Measurements from ENCODE around the gene ALOX12. TPM values are rescaled to one million over a fixed set of nuclear protein-coding genes. Genes with fewer than 3 reads are reported as not detected.
"Not testable (repeated sequence)": the region's sequence is repeated elsewhere in the genome, so short reads cannot be mapped to it uniquely, and the experiment has no call there.

ALOX12 gene
- polyA plus RNA-seq, 1 of the 3 experiments (the other 2 are of a cell fraction), result not detected

- DNase-seq, result no peak
- Histone ChIP-seq H3K4me2 (peak overlapping the region; percentile 71), H2AFZ (ENCODE audit: low read depth) (no peak overlapping the region; the same call in 1 of the 2 replicates), H3K27ac (ENCODE audit: low read depth in 2 of 2, low read length in 1 of 2) (no peak overlapping the region), H4K20me1 (ENCODE audit: insufficient read depth) (no peaks in the 10 kb centered on the region), H3K36me3 (replicated peaks in 1 of 2; ENCODE audit: control insufficient read depth in 1 of 2, insufficient read depth in 2 of 2, low read length in 1 of 2) (no peaks in the 10 kb centered on the region), H3K9ac (no peak overlapping the region), H3K4me3 (ENCODE audit: low read depth in 2 of 2, low read length in 1 of 2) (peak overlapping the region in 1 of 2 experiments; percentile 14; a peak in 1 of 4 replicates), H3K4me1 (ENCODE audit: control insufficient read depth in 1 of 2, insufficient read depth in 2 of 2, low read depth in 1 of 2, low read length in 1 of 2) (peaks cover 0 to 22% of the 10 kb centered on the region in 2 experiments; a peak in 1 of 4 replicates), H3F3A (replicated peaks; ENCODE audit: insufficient read depth) (peaks cover 4% of the 10 kb centered on the region), H3K9me2 (no peaks in the 10 kb centered on the region), H3K27me3 (ENCODE audit: insufficient read depth) (peaks cover 31% of the 10 kb centered on the region; the same call in 1 of the 2 replicates), H3K9me3 (no peaks in the 10 kb centered on the region), H3K79me2 (ENCODE audit: insufficient read depth) (no peaks in the 10 kb centered on the region)
- POLR2A ChIA-PET, result interaction anchor here (1.0 to 1.4 kb wide), 2 partner anchors 10 to 179 kb away, joined by 3 to 7 read pairs; partner anchors contain the start of gene SLC16A13
- CTCF ChIA-PET, result interaction anchor here (0.6 to 20.1 kb wide), 63 partner anchors 8 to 541 kb away, joined by 3 to 502 read pairs (median 5); partner anchors contain the start of genes ASGR1, ASGR2, BCL6B and CLEC10A
- TF ChIP-seq TCF12 (IDR thresholded peaks at IDR 0.05) (no peak), CHD2 (IDR thresholded peaks at IDR 0.05; ENCODE audit: low read length, partially characterized antibody) (peak; percentile 6)
- WGBS (ENCODE audit: low lambda C conversion rate), result 25% methylated on average over 15 of the region's 15 CpGs
Measured at GRCh38 chr17:7046127-7046724, 50.4 kb downstream of the ALOX12 start.

DNA sequence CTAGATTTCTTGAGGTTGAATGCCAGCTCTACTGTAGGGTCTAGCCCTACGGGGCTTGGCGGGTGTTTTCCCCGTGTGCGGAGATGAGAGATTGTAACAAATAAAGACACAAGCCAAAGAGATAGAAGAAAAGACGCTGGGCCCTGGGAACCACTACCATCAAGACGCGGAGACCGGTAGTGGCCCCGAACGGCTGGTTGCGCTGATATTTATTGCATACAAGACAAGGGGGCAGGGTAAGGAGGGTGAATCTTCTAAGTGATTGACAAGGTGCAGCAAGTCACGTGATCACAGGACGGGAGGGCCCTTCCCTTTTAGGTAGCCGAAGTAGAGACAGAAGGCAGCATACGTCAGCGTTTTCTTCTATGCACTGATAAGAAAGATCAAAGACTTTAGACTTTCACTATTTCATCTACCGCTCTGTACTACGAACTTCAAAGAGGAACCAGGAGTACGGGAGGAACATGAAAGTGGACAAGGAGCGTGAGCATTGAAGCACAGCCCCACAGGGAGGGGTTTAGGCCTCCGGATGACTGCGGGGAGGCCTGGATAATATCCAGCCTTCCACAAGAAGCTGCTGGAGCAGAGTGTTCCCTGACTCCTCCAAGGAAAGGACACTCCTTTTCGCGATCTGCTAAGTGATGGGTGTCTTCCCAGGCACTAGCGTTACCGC, 51.0 kb downstream of the ALOX12 start:
- not testable (repeated sequence) for H2AFZ ChIP-seq (ENCODE audit: low read depth); H3K9me2 ChIP-seq; H3K9me3 ChIP-seq; DNase-seq; H3F3A ChIP-seq (replicated peaks; ENCODE audit: insufficient read depth); H3K4me3 ChIP-seq (ENCODE audit: low read depth in 2 of 2, low read length in 1 of 2); H3K27ac ChIP-seq (ENCODE audit: low read depth in 2 of 2, low read length in 1 of 2); H4K20me1 ChIP-seq (ENCODE audit: insufficient read depth); H3K36me3 ChIP-seq (replicated peaks in 1 of 2; ENCODE audit: control insufficient read depth in 1 of 2, insufficient read depth in 2 of 2, low read length in 1 of 2); H3K9ac ChIP-seq; H3K79me2 ChIP-seq (ENCODE audit: insufficient read depth)
- TF ChIP-seq, protein P1, sequence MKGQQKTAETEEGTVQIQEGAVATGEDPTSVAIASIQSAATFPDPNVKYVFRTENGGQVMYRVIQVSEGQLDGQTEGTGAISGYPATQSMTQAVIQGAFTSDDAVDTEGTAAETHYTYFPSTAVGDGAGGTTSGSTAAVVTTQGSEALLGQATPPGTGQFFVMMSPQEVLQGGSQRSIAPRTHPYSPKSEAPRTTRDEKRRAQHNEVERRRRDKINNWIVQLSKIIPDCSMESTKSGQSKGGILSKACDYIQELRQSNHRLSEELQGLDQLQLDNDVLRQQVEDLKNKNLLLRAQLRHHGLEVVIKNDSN (IDR thresholded peaks at IDR 0.05; ENCODE audit: borderline replicate concordance, low read depth), result 0 out of 2 replicates have a peak, but pooled peaks have one; percentile 13
- ChIA-PET POLR2A (interaction anchor here (1.0 kb wide), 1 partner anchor 11 kb away, joined by 7 read pairs; the partner anchor contains the start of gene SLC16A13), CTCF (interaction anchor here (1.2 to 20.1 kb wide), 29 partner anchors 11 to 302 kb away, joined by 3 to 502 read pairs (median 8); partner anchors contain the start of genes ASGR1, ASGR2, BCL6B and SLC16A13)
- peaks cover 31% of the 10 kb centered on the region; the same call in 1 of the 2 replicates for H3K27me3 ChIP-seq (ENCODE audit: insufficient read depth)
- 39% methylated on average over 26 of the region's 26 CpGs for WGBS (ENCODE audit: low lambda C conversion rate)
- peaks cover 0 to 22% of the 10 kb centered on the region in 2 experiments; a peak in 1 of 4 replicates for H3K4me1 ChIP-seq (ENCODE audit: control insufficient read depth in 1 of 2, insufficient read depth in 2 of 2, low read depth in 1 of 2, low read length in 1 of 2)
- peak overlapping the region; percentile 71; the same call in 1 of the 2 replicates for H3K4me2 ChIP-seq

DNA sequence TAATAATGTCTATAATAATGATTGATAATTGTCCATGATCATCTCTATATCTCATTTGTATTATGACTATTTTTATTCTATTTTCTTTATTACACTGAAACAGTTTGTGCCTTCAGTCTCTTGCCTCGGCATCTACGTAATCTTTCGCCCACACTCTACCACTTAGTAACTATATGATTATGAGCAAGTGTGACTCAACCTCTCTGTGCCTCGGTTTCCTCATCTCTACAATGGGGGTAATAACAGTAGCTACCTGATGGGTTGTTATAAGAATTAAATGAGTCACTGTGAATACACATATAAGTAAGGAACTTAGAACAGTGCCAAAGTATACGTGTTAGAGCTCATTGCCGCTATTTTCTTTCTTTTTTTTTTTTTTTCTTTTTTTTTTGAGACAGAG, 51.7 kb downstream of the ALOX12 start:
- POLR2A ChIA-PET, result interaction anchor here (1.0 kb wide), 1 partner anchor 333 kb away, joined by 3 read pairs; no protein-coding TSS in a partner anchor
- TF ChIP-seq, protein P1 (IDR thresholded peaks at IDR 0.05; ENCODE audit: borderline replicate concordance, low read depth), result no peak
- TF ChIP-seq SIN3A (IDR thresholded peaks at IDR 0.05; ENCODE audit: borderline replicate concordance, low read depth, low read length) (no peak), RAD21 (IDR thresholded peaks at IDR 0.05; ENCODE audit: low read length) (no peak), RXRA (IDR thresholded peaks at IDR 0.05; ENCODE audit: borderline replicate concordance, low read depth) (no peak), NFIC (IDR thresholded peaks at IDR 0.05; ENCODE audit: borderline replicate concordance) (no peak), POLR2AphosphoS5 (IDR thresholded peaks at IDR 0.05; ENCODE audit: low read depth, low read length) (no peak), RCOR1 (IDR thresholded peaks at IDR 0.05; ENCODE audit: low read length) (no peak), FOSL2 (IDR thresholded peaks at IDR 0.05; ENCODE audit: borderline replicate concordance, low read depth) (no peak), TAF1 (IDR thresholded peaks at IDR 0.05; ENCODE audit: borderline replicate concordance, low read depth, low read length) (no peak), GATA2 (CRISPR knock-in tag; IDR thresholded peaks at IDR 0.05) (no peak), GABPA (IDR thresholded peaks at IDR 0.05; ENCODE audit: low read depth) (no peak)
- TF ChIP-seq, protein P2, sequence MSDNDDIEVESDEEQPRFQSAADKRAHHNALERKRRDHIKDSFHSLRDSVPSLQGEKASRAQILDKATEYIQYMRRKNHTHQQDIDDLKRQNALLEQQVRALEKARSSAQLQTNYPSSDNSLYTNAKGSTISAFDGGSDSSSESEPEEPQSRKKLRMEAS (IDR thresholded peaks at IDR 0.05; ENCODE audit: low read depth), result no peak
- TF ChIP-seq, protein P3, sequence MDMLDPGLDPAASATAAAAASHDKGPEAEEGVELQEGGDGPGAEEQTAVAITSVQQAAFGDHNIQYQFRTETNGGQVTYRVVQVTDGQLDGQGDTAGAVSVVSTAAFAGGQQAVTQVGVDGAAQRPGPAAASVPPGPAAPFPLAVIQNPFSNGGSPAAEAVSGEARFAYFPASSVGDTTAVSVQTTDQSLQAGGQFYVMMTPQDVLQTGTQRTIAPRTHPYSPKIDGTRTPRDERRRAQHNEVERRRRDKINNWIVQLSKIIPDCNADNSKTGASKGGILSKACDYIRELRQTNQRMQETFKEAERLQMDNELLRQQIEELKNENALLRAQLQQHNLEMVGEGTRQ (IDR thresholded peaks at IDR 0.05; ENCODE audit: borderline replicate concordance, low read depth, low read length), result no peak

More for the DNA sequence above, 51.7 kb downstream of the ALOX12 start:
- Histone ChIP-seq H3K79me2 (ENCODE audit: insufficient read depth) (no peaks in the 10 kb centered on the region), H3K27ac (ENCODE audit: low read depth in 2 of 2, low read length in 1 of 2) (no peak overlapping the region), H3K27me3 (ENCODE audit: insufficient read depth) (peaks cover 31% of the 10 kb centered on the region; the same call in 1 of the 2 replicates), H3K4me3 (ENCODE audit: low read depth in 2 of 2, low read length in 1 of 2) (no peak overlapping the region), H2AFZ (ENCODE audit: low read depth) (no peak overlapping the region), H4K20me1 (ENCODE audit: insufficient read depth) (no peaks in the 10 kb centered on the region), H3K9me3 (no peaks in the 10 kb centered on the region), H3K4me1 (ENCODE audit: control insufficient read depth in 1 of 2, insufficient read depth in 2 of 2, low read depth in 1 of 2, low read length in 1 of 2) (peaks cover 0 to 20% of the 10 kb centered on the region in 2 experiments; a peak in 1 of 4 replicates), H3K9me2 (no peaks in the 10 kb centered on the region), H3F3A (replicated peaks; ENCODE audit: insufficient read depth) (peaks cover 4% of the 10 kb centered on the region), H3K4me2 (no peak overlapping the region), H3K36me3 (replicated peaks in 1 of 2; ENCODE audit: control insufficient read depth in 1 of 2, insufficient read depth in 2 of 2, low read length in 1 of 2) (no peaks in the 10 kb centered on the region), H3K9ac (no peak overlapping the region)
- 73% methylated on average over 6 of the region's 6 CpGs for WGBS (ENCODE audit: low lambda C conversion rate)
- CTCF ChIA-PET, result interaction anchor here (5.1 to 20.1 kb wide), 3 partner anchors 93 to 249 kb away, joined by 41 to 502 read pairs (median 217); partner anchors contain the start of gene ASGR1
- no peak for DNase-seq
